ENCODE results near the gene APOO. TPM values are rescaled to one million over a fixed set of nuclear protein-coding genes. Genes with fewer than 3 reads are reported as not detected.

APOO gene
- total and polyA plus RNA-seq, 2 of the 13 experiments (the other 11 are each of a cell fraction or from before 2014, with no cell fraction given): 9.7 to 22.1 TPM

- TF ChIP-seq ZNF629 (CRISPR knock-in tag; conservative IDR thresholded peaks at IDR 0.05): no peak
- no peak for TF ChIP-seq ZNF607 (CRISPR knock-in tag; IDR thresholded peaks at IDR 0.05; ENCODE audit: borderline replicate concordance)
- no peak for TF ChIP-seq ZNF407 (CRISPR knock-in tag; IDR thresholded peaks at IDR 0.05; ENCODE audit: not compliant biosample characterization)
- TF ChIP-seq PAX8 (CRISPR knock-in tag; IDR thresholded peaks at IDR 0.05; ENCODE audit: borderline replicate concordance): no peak
- no peak for TF ChIP-seq RFX3 (CRISPR knock-in tag; IDR thresholded peaks at IDR 0.05)
- no peak for TF ChIP-seq GZF1 (CRISPR knock-in tag; IDR thresholded peaks at IDR 0.05)
- TF ChIP-seq HDAC1 (CRISPR knock-in tag; IDR thresholded peaks at IDR 0.05): peak; percentile 59; the same call in 1 of the 2 replicates
- no peak for TF ChIP-seq PHF5A (CRISPR knock-in tag; IDR thresholded peaks at IDR 0.05; ENCODE audit: low read depth, unreplicated experiment)
Measured at GRCh38 chrX:23841847-23842522, 65.8 kb downstream of the APOO start (continued).
